ENCODE measurements around the gene FKBP3. TPM values are rescaled to one million over a fixed set of nuclear protein-coding genes. Genes with fewer than 3 reads are reported as not detected.

FKBP3 gene
- total RNA-seq, 4 donors from 2014 or later: 21.0 to 23.5 (median 21.2) TPM

DNA sequence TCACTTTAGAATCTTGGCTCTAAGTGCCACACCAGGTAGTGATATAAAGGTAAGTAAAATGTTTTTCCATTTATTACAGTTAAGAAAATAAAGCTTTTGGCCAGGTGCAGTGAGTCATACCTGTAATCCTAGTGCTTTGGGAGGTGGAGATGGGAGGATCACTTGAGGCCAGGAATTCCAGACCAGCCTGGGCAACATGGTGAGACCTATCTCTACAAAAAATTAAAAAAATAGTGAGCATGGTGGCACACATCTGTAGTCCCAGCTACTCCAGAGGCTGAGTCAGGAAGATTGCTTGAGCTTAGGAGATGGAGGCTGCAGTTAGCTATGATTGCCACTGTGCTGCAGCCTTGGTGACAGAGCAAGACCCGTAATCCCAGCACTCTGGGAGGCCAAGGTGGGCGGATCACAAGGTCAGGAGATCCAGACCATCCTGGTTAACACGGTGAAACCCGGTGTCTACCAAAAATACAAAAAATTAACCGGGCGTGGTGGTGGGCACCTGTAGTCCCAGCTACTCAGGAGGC lies 6.4 kb upstream of the FKBP3 start:
- H3K4me3 ChIP-seq (ENCODE audit: low read depth, poor library complexity, severe bottlenecking): no peak overlapping the region
- TF ChIP-seq, protein P1, sequence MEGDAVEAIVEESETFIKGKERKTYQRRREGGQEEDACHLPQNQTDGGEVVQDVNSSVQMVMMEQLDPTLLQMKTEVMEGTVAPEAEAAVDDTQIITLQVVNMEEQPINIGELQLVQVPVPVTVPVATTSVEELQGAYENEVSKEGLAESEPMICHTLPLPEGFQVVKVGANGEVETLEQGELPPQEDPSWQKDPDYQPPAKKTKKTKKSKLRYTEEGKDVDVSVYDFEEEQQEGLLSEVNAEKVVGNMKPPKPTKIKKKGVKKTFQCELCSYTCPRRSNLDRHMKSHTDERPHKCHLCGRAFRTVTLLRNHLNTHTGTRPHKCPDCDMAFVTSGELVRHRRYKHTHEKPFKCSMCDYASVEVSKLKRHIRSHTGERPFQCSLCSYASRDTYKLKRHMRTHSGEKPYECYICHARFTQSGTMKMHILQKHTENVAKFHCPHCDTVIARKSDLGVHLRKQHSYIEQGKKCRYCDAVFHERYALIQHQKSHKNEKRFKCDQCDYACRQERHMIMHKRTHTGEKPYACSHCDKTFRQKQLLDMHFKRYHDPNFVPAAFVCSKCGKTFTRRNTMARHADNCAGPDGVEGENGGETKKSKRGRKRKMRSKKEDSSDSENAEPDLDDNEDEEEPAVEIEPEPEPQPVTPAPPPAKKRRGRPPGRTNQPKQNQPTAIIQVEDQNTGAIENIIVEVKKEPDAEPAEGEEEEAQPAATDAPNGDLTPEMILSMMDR (IDR thresholded peaks at IDR 0.05): no peak
- no peak for TF ChIP-seq POLR2A (IDR thresholded peaks at IDR 0.05)
- 98% methylated on average over 6 of the region's 6 CpGs for WGBS, 2 donors
- DNase-seq (ENCODE audit: low spot score in 2 of 2): no peak
- intact Hi-C loops (cut with DNase I; ENCODE audit: low total_unique reads): no loop called here

DNA sequence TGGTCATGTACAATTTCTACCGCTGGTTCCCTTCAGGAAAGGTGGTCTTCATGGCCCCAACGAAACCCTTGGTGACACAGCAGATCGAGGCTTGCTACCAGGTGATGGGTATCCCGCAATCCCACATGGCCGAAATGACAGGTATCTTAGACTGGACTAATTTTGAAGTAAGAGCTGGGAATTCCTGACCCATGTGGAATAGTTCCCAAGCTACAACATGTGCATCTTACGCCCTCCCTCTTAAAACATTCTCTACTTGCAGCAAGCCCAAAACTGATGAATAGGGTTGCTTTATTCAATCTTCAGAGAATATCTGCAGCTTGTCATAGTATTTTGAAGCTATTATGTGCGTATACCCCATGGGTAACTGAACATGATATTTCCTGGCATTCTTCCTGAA lies 2.1 kb upstream of the FKBP3 start:
- TF ChIP-seq, protein P1 (IDR thresholded peaks at IDR 0.05): no peak
- no peak for TF ChIP-seq POLR2A (IDR thresholded peaks at IDR 0.05)
- peak overlapping the region; percentile 66 for H3K4me3 ChIP-seq (ENCODE audit: low read depth, poor library complexity, severe bottlenecking)
- intact Hi-C loops (cut with DNase I; ENCODE audit: low total_unique reads): no loop called here
- WGBS, 2 donors: 0 to 3% methylated on average over 7 of the region's 7 CpGs
- no peak for DNase-seq (ENCODE audit: low spot score in 2 of 2)

DNA sequence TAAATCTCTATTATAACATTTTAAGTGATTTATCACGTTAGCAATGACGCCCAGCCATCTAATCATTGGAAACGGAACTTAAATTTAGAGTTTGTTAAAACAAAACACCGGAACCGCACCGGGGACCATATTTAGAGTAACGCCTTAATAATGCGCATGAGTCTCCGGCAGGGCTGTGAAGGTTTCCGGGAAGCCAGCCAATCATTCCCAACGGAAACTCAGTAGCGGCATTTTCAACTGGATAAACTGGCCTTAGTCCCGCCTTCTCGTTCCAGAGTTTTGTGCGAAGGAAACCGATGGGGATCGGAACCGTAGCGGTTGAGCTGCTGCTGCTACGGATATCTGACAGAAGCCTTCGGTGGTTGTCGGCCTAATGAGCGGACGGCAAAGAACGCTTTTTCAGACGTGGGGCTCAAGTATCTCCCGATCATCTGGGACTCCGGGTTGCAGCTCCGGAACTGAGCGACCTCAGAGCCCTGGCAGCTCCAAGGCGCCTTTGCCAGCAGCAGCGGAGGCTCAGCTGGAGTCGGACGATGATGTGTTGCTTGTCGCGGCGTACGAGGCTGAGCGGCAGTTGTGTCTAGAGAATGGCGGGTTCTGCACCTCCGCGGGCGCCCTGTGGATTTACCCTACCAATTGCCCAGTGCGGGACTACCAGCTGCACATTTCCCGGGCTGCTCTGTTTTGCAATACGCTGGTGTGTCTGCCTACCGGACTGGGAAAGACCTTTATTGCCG lies 1.5 kb upstream of the FKBP3 start, which contains the start of gene FANCM:
Gene FANCM, plus strand, starts transcription at position 272 of the 737 bp plus-strand sequence. Its CDS starts 102 bp downstream, at position 374.
- DNase-seq (ENCODE audit: low spot score in 2 of 2): peak; percentile 97 to 98
- peak within 1 kb of the TSS; percentile 66 for H3K4me3 ChIP-seq (ENCODE audit: low read depth, poor library complexity, severe bottlenecking)
- intact Hi-C loops (cut with DNase I; ENCODE audit: low total_unique reads): no loop called here
- 0 to 1% methylated on average over 48 of the region's 48 CpGs for WGBS, 2 donors
- TF ChIP-seq POLR2A (IDR thresholded peaks at IDR 0.05): no peak
- TF ChIP-seq, protein P1 (IDR thresholded peaks at IDR 0.05): no peak

DNA sequence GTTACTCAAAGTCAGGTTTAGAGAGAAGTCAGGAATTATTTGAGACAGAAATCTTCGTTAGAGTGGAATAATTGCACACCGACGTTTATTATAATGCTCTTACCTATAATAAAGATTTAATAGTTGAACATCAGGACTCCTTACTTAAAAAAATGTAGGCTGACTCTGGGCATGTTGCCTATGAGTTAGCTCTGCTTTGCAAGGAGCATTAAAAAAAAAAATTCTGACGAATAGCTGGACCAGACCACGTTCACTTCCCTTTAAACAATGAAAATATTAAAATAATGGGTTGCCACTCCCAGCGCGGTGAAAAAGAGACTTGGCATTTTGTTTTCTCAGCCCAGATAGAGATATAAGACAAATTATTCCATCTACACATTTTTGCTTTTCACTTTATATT lies 875 bp upstream of the FKBP3 start:
- 0 to 1% methylated on average over 7 of the region's 7 CpGs for WGBS, 2 donors
- peak overlapping the region; percentile 29 for H3K4me3 ChIP-seq (ENCODE audit: low read depth, poor library complexity, severe bottlenecking)
- DNase-seq (ENCODE audit: low spot score in 2 of 2): no peak
- TF ChIP-seq, protein P1 (IDR thresholded peaks at IDR 0.05): no peak
- no peak for TF ChIP-seq POLR2A (IDR thresholded peaks at IDR 0.05)
- intact Hi-C loops (cut with DNase I; ENCODE audit: low total_unique reads): no loop called here

DNA sequence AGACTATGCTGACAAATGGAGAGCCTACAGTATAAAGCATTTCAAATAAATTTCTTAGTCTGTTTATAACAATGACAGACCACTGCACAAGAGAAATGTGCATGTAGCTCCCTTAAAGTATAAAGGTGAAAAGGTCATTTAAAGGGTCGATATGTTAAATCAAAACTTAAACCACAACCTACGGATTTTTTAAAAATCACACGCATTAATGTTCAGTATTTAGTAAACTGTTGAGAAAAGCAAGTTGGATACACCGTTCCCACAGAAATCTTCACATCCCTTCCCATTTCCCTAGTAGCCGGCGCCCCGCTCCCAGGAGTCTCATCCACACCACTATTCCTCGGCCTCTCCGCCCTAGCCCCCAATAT lies 614 bp downstream of the FKBP3 start:
- WGBS, 2 donors: 0 to 1% methylated on average over 9 of the region's 9 CpGs
- no peak for TF ChIP-seq POLR2A (IDR thresholded peaks at IDR 0.05)
- TF ChIP-seq, protein P1 (IDR thresholded peaks at IDR 0.05): no peak
- no peak for DNase-seq (ENCODE audit: low spot score in 2 of 2)
- H3K4me3 ChIP-seq (ENCODE audit: low read depth, poor library complexity, severe bottlenecking): peak overlapping the region; percentile 74
- intact Hi-C loops (cut with DNase I; ENCODE audit: low total_unique reads): no loop called here

Measured in lower leg skin (tissue), 4 donors.